ENCODE data around the gene SLFN14. TPM values are rescaled to one million over a fixed set of nuclear protein-coding genes. Genes with fewer than 3 reads are reported as not detected.

Gene SLFN14
- total and polyA plus RNA-seq, 8 donors: 0.21 to 1.1 (median 0.78) TPM

- no peak for DNase-seq
- no peak for TF ChIP-seq CTCF (IDR thresholded peaks at IDR 0.05)
- Histone ChIP-seq H3K27ac (no peak overlapping the region), H3K27me3 (no peaks in the 10 kb centered on the region), H3K36me3 (no peaks in the 10 kb centered on the region), H3K9me3 (no peaks in the 10 kb centered on the region), H3K4me1 (peaks cover 10 to 55% of the 10 kb centered on the region in 2 donors), H3K4me3 (no peak overlapping the region)
- no peak for ATAC-seq
- intact Hi-C loops (cut with DNase I): no loop called here
These were observed 16.8 kb downstream of the SLFN14 start for GRCh38 chr17:35543856-35544255.

GRCh38 chr17:35542990-35543389 is 17.6 kb downstream of the SLFN14 start:
- no peak overlapping the region for H3K27ac ChIP-seq
- H3K27me3 ChIP-seq: no peaks in the 10 kb centered on the region
- no peak for TF ChIP-seq CTCF (IDR thresholded peaks at IDR 0.05)
- H3K4me3 ChIP-seq: no peak overlapping the region
- intact Hi-C loops (cut with DNase I): no loop called here
- peaks cover 15 to 62% of the 10 kb centered on the region in 2 donors for H3K4me1 ChIP-seq
- ATAC-seq (no peak), DNase-seq (no peak)
- no peaks in the 10 kb centered on the region for H3K36me3 ChIP-seq
- H3K9me3 ChIP-seq: no peaks in the 10 kb centered on the region

- Histone ChIP-seq H3K4me1 (peaks cover 15 to 75% of the 10 kb centered on the region in 2 donors), H3K27ac (peak overlapping the region; percentile 78 to 91), H3K4me3 (peak overlapping the region; percentile 18 to 40), H3K36me3 (no peaks in the 10 kb centered on the region), H3K9me3 (no peaks in the 10 kb centered on the region), H3K27me3 (no peaks in the 10 kb centered on the region)
- TF ChIP-seq CTCF (IDR thresholded peaks at IDR 0.05): no peak
- DNase-seq (no peak), ATAC-seq (no peak)
- intact Hi-C loops (cut with DNase I): no loop called here
These were observed 19.2 kb downstream of the SLFN14 start for GRCh38 chr17:35541434-35541833.

GRCh38 chr17:35540589-35541404 is 19.8 kb downstream of the SLFN14 start:
- no peaks in the 10 kb centered on the region for H3K9me3 ChIP-seq
- H3K27me3 ChIP-seq: no peaks in the 10 kb centered on the region
- peak overlapping the region; percentile 78 to 91 for H3K27ac ChIP-seq
- no peaks in the 10 kb centered on the region for H3K36me3 ChIP-seq
- ATAC-seq: peak; percentile 67
- H3K4me1 ChIP-seq: peaks cover 15 to 68% of the 10 kb centered on the region in 2 donors
- H3K4me3 ChIP-seq: peak overlapping the region; percentile 18 to 40
- TF ChIP-seq CTCF (IDR thresholded peaks at IDR 0.05): no peak
- DNase-seq: peak in 2 of 4 donors; percentile 80 to 82
- intact Hi-C loops (cut with DNase I): no loop called here

- DNase-seq (no peak), ATAC-seq (no peak)
- no peak overlapping the region for H3K4me3 ChIP-seq
- no peaks in the 10 kb centered on the region for H3K27me3 ChIP-seq
- peaks cover 15 to 68% of the 10 kb centered on the region in 2 donors for H3K4me1 ChIP-seq
- no peaks in the 10 kb centered on the region for H3K9me3 ChIP-seq
- intact Hi-C loops (cut with DNase I): loop anchor here in 1 of 2 donors (10.0 kb wide), 1 partner anchor 375 kb away; no protein-coding TSS in a partner anchor
- peak overlapping the region; percentile 35 to 91 for H3K27ac ChIP-seq
- no peaks in the 10 kb centered on the region for H3K36me3 ChIP-seq
- TF ChIP-seq CTCF (IDR thresholded peaks at IDR 0.05): no peak
These were observed 21.0 kb downstream of the SLFN14 start for GRCh38 chr17:35539659-35540026.

Data from left lung (tissue), 10 donors.